DMS 273 (cell line): ENCODE results near the gene HTRA3.

Source experiments
- DNase-seq: peaks from one replicate; lab custom pipeline; 2025; ENCODE audit not compliant: unreplicated experiment; lab: John Stamatoyannopoulos, UW

The HTRA3 gene

DNA sequence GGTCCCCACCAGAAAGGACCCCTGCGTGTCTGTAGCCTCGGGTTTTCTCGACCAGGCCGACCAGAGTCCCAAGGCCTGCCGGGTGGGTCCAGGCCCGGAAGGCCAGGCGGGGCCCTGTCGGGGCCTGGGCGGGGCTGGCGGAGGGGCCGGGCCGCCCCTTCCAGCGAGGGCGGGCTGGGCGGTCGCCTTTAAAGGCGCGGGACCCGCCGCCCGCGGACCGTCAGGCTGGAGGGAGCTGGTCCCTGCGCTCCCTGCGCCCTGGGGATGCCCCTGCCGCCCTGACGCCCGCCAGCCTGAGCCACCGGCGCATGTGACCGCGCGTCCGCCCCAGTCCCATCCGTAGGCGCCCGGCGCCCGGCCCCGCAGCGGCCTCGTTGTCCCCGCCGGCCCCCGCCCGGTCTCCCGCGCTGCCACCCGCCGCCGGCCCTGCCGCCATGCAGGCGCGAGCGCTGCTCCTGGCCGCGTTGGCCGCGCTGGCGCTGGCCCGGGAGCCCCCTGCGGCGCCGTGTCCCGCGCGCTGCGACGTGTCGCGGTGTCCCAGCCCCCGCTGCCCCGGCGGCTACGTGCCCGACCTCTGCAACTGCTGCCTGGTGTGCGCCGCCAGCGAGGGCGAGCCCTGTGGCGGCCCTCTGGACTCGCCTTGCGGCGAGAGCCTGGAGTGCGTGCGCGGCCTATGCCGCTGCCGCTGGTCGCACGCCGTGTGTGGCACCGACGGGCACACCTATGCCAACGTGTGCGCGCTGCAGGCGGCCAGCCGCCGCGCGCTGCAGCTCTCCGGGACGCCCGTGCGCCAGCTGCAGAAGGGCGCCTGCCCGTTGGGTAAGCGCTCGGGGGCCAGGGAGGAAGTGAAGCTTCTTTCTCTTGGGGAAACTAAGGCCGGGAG is at the start of gene HTRA3:
HTRA3 (plus strand) TSS at position 220 of the 883 bp plus-strand sequence; CDS start at position 435, 215 bp downstream.
- DNase-seq: no peak

DNA sequence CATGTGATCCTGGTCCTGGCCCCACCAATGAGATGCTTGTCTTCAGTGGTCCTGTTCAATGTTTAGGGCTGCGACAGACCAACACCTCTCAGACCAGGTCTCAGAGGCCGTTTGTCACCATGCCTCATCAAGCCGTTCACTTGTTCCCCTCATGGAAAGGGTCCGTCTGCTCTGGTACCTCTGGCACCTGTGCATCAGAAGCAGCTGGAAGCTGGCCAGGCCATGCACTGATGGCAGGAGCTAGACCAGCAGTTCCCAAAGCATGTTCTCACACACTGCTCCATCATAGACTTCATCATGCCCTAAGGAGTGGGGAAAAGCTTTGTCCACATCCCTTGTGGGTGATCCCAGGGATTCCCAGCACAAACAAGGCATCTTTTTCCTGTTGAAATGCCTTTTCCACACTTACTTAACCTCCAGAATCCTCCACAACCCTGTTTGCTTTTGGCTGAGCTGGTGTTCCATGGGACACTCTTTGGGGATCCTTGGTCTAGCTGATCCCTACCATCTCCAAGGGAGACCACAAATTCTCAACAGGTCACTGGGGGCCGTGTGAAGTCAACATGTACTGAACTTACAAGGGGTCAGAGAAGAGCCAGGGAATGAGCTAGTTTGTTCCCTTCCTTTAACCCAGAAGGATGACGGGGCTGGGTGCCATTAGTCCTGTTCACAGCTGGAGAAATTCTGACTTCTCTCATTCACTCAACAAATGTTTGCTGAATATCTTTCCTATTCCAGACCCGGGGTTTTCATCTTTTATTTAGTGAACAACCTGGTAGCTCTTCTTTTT is 48.7 kb upstream of the HTRA3 start:
- DNase-seq: no peak

- no peak for DNase-seq
Observed at GRCh38 chr4:8221476-8221875, 48.1 kb upstream of the HTRA3 start.

DNA sequence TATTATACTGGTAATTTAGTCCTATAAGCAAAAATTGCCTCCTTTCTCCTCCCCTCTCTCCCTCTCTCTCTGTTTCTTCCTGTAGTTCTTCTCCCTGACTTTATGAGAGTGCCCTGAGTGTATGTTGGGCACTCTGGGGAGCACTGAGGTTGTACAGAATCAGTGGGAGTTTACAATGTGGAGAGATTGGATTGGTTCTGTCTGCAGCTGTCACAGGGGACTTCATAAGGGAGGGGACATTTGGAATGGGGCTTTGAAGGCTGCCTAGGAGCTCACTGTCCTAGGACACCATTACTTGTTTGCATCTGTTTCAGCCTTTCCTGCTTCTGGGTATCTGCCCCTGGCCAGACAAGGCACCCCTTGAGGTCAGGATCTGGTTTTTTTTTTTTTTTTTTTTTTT is 47.6 kb upstream of the HTRA3 start:
- no peak for DNase-seq

GRCh38 chr4:8222609-8223388 is 46.8 kb upstream of the HTRA3 start:
- DNase-seq: no peak

DNA sequence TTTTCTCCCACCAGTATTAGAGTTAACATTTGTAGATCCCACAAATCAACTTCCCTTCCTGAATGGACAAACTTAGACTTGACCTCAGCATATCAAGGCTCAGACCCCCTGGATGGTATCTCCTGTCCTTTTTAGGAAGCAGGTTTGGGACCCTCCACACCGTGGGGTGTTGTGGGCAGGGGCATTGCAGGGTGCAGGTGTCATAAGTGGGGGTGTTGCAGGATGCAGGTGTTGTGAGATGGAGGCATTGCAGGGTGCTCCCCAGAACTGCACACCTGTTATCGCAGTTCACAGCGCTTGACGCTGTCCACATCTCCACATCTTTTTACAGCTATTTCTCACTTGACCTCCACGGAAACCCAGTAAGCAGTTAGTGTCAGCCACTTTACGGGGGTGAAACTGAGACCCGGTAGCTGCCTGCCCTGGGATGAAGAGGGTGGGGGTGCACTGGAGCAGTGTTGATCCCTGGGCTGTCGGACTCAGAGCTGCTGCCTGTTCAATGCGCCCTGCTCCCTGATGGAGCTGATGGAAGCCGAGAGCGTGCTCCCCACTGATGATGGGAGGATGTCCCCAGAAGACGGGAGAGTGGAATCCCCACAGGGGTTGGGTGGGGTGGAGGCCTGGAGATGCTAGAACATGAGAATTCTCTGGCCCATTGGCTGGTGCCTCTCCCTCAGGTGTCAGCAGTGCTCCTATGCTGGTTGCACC is 45.1 kb upstream of the HTRA3 start:
- no peak for DNase-seq

DNA sequence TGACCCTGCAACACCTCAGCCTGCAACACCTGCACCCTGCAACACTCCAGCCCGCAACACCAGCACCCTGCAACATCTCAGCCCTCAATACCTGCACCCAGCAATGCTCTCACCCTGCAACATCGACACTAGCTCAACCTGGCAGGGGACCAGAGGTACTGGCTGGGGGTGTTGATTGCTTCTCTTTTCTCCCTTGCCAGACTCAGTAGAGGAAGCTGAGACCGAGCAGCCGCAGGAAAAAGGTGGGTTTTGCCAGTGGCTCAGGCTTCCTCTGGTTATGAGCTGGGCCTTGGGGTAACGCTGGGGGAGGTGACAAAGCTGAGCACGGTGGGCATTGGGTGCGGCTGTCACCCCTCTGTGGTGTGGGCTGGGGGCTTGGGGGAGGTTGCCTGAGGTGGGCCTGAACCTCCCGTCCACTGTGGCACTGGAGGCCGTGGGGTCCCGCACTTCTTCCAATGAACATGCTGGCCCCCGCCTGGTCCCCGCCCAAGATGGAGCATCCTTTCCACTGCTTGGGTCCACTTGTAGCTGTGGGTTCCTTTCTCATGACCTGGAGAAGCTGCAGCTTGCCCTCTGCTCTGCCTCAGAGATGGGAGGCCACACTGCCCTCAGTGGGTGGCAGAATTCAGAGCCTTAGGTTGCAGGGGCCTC is 44.5 kb upstream of the HTRA3 start:
- no peak for DNase-seq

DNA sequence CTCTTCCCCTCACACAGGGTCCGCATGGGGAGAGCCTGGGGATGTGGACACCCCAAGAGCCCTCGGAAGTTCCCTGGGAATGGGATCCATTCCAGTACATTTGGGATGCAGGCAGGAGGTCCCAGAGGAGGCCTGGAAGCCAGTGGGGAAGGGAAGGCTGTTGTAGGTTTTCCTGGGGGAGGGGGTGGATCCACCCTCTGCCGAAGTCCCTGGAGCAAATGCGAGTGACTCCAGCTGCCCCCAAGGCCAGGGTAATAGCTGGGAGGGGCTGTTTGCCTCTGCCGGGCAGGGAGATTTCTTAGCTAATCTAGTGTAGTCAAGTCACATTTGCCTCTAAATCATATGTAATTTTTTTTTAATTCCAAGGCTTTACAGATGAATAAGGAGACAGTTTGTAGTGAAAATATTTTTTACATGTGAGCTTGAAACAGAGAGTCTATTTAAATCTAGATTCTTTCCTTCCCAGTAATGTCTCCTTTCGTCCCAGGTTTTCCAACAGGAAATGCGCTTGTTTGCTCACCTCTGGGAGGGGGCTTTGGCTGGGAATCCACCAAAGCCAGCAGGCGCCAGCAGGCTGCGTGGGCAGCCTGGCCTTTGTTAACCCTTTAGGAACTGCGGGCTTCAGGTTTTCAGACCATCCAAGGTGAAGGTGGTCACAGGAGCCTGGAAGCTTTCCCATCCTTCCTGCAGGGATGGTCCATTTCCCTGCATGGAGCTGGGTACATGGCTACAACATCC is 43.7 kb upstream of the HTRA3 start:
- peak; percentile 41 for DNase-seq

- no peak for DNase-seq
Observed at GRCh38 chr4:8227201-8227770, 42.3 kb upstream of the HTRA3 start.

GRCh38 chr4:8227771-8228318 is 41.7 kb upstream of the HTRA3 start:
- DNase-seq: no peak

DNA sequence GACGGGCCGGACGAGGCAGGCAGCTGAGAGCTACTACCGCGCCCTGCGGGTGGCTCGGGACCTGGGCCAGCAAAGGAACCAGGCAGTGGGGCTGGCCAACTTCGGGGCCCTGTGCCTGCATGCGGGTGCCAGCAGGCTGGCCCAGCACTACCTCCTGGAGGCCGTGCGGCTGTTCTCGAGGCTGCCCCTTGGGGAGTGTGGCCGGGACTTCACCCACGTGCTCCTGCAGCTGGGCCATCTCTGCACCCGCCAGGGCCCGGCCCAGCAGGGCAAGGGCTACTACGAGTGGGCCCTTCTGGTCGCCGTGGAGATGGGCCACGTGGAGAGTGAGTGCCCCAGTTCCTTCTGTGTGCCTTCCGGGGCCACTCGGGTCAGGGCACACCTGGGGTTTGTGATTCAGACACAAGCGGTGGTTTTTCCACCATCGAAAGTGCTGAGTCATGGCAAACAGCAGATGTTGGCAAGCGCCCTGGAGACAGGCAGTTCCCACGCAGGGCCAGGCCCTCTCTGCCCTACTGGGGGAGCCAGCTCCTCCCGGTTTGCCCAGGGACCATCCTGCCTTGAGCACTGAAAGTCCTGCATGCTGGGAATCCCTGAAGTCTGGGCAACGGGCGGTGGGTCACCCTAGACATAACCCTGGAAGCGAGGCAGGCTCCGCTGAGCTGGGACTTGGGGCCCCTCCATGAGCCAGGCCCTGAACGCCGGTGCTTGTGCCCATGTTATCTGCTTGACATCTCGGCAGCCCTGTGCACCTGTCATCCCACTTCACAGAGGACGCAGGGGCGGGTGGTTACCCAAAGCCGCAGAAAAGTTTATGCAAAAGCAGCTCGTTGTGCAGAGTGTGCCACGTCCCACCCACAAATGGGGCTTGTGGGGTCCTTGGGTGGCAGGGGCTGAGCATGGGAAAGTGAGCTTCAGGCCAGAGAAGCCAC is 41.0 kb upstream of the HTRA3 start:
- peak; percentile 82 for DNase-seq

DNA sequence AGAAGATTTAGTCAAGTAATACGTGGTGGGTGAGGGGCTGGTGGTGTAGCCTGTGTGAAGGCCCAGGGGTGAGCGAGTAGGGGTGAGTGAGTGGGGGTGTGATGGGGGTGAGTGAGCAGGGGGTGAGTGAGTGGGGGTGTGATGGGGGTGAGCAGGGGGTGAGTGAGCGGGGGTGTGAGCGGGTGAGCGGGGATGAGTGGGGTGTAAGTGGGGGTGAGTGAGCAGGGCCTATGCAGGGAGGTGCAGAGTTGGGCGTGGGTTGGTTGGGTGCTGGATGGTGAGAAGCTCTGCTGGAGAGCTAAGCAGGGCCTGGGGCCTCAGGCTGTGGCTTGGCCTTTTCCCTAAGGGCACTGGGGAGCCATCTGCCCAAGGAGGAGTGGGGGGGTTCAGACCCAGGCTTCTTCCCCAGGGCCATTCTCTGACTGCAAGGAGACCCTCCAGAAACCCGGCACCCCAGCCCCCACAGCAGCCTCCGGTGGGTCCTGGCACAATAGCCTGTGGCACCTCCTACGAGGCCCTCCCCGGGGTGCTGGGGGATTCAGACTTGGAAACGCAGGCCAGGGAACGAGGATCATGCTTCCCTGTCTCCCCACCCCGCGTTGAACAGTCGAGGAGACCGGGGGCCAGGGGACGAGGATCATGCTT is 40.1 kb upstream of the HTRA3 start:
- no peak for DNase-seq

GRCh38 chr4:8230033-8230432 is 39.5 kb upstream of the HTRA3 start:
- DNase-seq: no peak

- DNase-seq: no peak
Observed at GRCh38 chr4:8230891-8231290, 38.7 kb upstream of the HTRA3 start.

GRCh38 chr4:8231551-8232049 is 38.0 kb upstream of the HTRA3 start:
- DNase-seq: no peak

GRCh38 chr4:8232748-8233147 is 36.8 kb upstream of the HTRA3 start:
- DNase-seq: no peak
